ENCODE results near the gene ANKRD17. TPM values are rescaled to one million over a fixed set of nuclear protein-coding genes. Genes with fewer than 3 reads are reported as not detected.

The ANKRD17 gene
- total and polyA plus RNA-seq, 2 donors (not counting 3 experiments of a cell fraction or from before 2014, with no cell fraction given): 33.3 to 64.4 TPM

DNA sequence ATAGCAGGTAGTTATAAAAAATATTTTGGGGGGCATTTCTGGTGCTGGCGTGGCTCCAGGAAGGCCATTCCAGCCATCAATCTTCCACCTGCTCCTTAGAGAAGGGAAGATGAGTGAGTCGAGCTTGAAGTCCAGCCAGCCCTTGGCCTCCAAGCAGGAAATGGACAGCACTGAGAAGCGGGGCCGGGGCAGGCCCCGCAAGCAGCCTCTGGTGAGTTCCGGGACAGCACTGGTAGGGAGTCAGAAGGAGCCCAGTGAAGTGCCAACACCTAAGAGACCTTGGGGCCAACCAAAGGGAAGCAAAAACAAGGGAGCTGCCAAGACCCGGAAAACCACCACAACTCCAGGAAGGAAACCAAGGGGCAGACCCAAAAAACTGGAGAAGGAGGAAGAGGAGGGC, 159.9 kb downstream of the ANKRD17 start:
- H3K27me3 ChIP-seq (ENCODE audit: control insufficient read depth in 2 of 2, insufficient read depth in 2 of 2, low read length in 2 of 2): no peaks in the 10 kb centered on the region
- peaks cover 10 to 23% of the 10 kb centered on the region in 2 experiments for H3K36me3 ChIP-seq (ENCODE audit: control insufficient read depth in 2 of 2, extremely low read depth in 1 of 2, insufficient read depth in 2 of 2, low read length in 2 of 2)
- FAIRE-seq (peak; percentile 70), DNase-seq (ENCODE audit: low read depth, low spot score) (peak; percentile 22)
- H3K9me1 ChIP-seq (replicated peaks; ENCODE audit: control insufficient read depth, extremely low read depth, insufficient read depth, low read length): no peaks in the 10 kb centered on the region
- H3K4me3 ChIP-seq (replicated peaks in 1 of 3; ENCODE audit: insufficient read depth in 1 of 3, low read depth in 1 of 3, low read length in 3 of 3): no peak overlapping the region
- POLR2A ChIA-PET: interaction anchor here (0.6 kb wide), 1 partner anchor 142 kb away, joined by 3 read pairs; no protein-coding TSS in a partner anchor
- H2AFZ ChIP-seq (ENCODE audit: low read depth, low read length): no peak overlapping the region
- H3K4me2 ChIP-seq (ENCODE audit: insufficient read depth, low read length): no peak overlapping the region
- no peaks in the 10 kb centered on the region for H3K9me3 ChIP-seq (replicated peaks; ENCODE audit: control insufficient read depth, insufficient read depth, low read length)
- H3K9ac ChIP-seq (replicated peaks; ENCODE audit: extremely low read depth, insufficient read depth, low read length): no peak overlapping the region
- peak overlapping the region; percentile 16 for H3K27ac ChIP-seq (ENCODE audit: insufficient read depth, low read depth, low read length)
- H3K4me1 ChIP-seq (ENCODE audit: control insufficient read depth, extremely low read depth, insufficient read depth, low read length): no peaks in the 10 kb centered on the region
- TF ChIP-seq, protein P1, sequence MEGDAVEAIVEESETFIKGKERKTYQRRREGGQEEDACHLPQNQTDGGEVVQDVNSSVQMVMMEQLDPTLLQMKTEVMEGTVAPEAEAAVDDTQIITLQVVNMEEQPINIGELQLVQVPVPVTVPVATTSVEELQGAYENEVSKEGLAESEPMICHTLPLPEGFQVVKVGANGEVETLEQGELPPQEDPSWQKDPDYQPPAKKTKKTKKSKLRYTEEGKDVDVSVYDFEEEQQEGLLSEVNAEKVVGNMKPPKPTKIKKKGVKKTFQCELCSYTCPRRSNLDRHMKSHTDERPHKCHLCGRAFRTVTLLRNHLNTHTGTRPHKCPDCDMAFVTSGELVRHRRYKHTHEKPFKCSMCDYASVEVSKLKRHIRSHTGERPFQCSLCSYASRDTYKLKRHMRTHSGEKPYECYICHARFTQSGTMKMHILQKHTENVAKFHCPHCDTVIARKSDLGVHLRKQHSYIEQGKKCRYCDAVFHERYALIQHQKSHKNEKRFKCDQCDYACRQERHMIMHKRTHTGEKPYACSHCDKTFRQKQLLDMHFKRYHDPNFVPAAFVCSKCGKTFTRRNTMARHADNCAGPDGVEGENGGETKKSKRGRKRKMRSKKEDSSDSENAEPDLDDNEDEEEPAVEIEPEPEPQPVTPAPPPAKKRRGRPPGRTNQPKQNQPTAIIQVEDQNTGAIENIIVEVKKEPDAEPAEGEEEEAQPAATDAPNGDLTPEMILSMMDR (IDR thresholded peaks at IDR 0.05; ENCODE audit: extremely low read depth in 1 of 2, insufficient read depth in 1 of 2, low read depth in 1 of 2, low read length in 2 of 2): no peak
- TF ChIP-seq JUN (IDR thresholded peaks at IDR 0.05; ENCODE audit: borderline replicate concordance, insufficient read depth, insufficient read length, low read depth) (no peak), POLR2A (IDR thresholded peaks at IDR 0.05; ENCODE audit: low read depth, low read length) (no peak), EZH2 (IDR thresholded peaks at IDR 0.05; ENCODE audit: borderline replicate concordance, low read depth, low read length, severe bottlenecking) (no peak), GATA2 (IDR thresholded peaks at IDR 0.05; ENCODE audit: insufficient read depth, insufficient read length, low read depth, low read length) (no peak), MYC (IDR thresholded peaks at IDR 0.05; ENCODE audit: low read depth, low read length) (no peak), FOS (IDR thresholded peaks at IDR 0.05; ENCODE audit: borderline replicate concordance, insufficient read depth, low read length) (no peak), POLR2AphosphoS5 (IDR thresholded peaks at IDR 0.05; ENCODE audit: insufficient read depth, low read depth, low read length) (no peak)
- TF ChIP-seq, protein P2, sequence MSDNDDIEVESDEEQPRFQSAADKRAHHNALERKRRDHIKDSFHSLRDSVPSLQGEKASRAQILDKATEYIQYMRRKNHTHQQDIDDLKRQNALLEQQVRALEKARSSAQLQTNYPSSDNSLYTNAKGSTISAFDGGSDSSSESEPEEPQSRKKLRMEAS (IDR thresholded peaks at IDR 0.05; ENCODE audit: insufficient read depth, insufficient read length): no peak
- no peaks in the 10 kb centered on the region for H3K79me2 ChIP-seq (ENCODE audit: control insufficient read depth, insufficient read depth, low read length)
- BruUV-seq (replicated peaks): no TSS peak
- intact Hi-C loops (cut with micrococcal nuclease): no loop called here
- CTCF ChIA-PET: interaction anchor here (1.6 to 1.9 kb wide), 3 partner anchors 10 to 159 kb away, joined by 4 to 8 read pairs (median 7); no protein-coding TSS in a partner anchor
- H4K20me1 ChIP-seq (replicated peaks; ENCODE audit: control insufficient read depth, extremely low read depth, insufficient read depth, low read length): no peaks in the 10 kb centered on the region
- dilution Hi-C loops (cut with MboI; ENCODE audit: extremely low pct_ligation_motif_present, low sequenced_read_pairs): no loop called here
